Umbilical cord (tissue), 2 donors: ENCODE data around the gene GOLGA6D. TPM values are rescaled to one million over a fixed set of nuclear protein-coding genes. Genes with fewer than 3 reads are reported as not detected.
"Not testable (repeated sequence)": the region's sequence is repeated elsewhere in the genome, so short reads cannot be mapped to it uniquely, and the experiment has no call there.

Experiments
- DNase-seq: peaks from one replicate; pipeline ENCODE4 v3.0.0-alpha.2; 2015; ENCODE audit warnings: low spot score
- total RNA-seq: library from RNA; depleted of rRNA; stranded (reverse); fragments of >200 nt; gene quantifications from one replicate; pipeline ENCODE4 v1.2.3, GENCODE V29; 2014; ENCODE audit warnings: low replicate concordance; ENCODE audit not compliant: insufficient read depth

The GOLGA6D gene
- total RNA-seq, 1 donor from 2014 or later, result 1.9 TPM

- DNase-seq, result not testable (repeated sequence)
These were observed 1.5 kb downstream of the GOLGA6D start for GRCh38 chr15:75284152-75284551.

GRCh38 chr15:75293660-75294059 lies 11.0 kb downstream of the GOLGA6D start:
- not testable (repeated sequence) for DNase-seq

GRCh38 chr15:75298541-75299310 lies 16.1 kb downstream of the GOLGA6D start:
- not testable (repeated sequence) for DNase-seq

- DNase-seq, result not testable (repeated sequence)
These were observed 16.7 kb downstream of the GOLGA6D start for GRCh38 chr15:75299311-75299688.

- peak; percentile 9 for DNase-seq
These were observed 17.4 kb downstream of the GOLGA6D start for GRCh38 chr15:75300026-75300425.

- no peak for DNase-seq
These were observed 19.7 kb downstream of the GOLGA6D start for GRCh38 chr15:75302318-75302717.

DNA sequence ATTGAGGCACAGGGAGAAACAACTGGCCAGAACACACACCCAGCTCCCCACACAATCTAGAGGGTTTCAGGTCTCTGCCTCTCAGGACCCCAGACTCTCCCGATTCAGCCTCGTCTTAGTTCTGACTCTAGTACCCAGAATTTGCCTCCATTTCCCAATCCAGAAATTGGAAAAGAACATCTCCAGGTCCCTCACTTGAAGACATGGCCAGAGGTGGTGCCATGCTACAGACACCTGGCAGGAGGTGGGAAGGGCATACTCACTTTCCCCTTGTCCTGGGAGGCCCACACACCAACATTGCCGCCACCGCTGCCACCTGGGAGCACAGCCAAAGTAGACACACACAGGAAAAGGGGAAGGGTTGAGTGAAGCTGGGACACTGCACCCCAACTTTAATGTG lies 20.1 kb downstream of the GOLGA6D start:
- DNase-seq, result not testable (repeated sequence)

GRCh38 chr15:75306188-75306587 lies 23.6 kb downstream of the GOLGA6D start:
- no peak for DNase-seq

DNA sequence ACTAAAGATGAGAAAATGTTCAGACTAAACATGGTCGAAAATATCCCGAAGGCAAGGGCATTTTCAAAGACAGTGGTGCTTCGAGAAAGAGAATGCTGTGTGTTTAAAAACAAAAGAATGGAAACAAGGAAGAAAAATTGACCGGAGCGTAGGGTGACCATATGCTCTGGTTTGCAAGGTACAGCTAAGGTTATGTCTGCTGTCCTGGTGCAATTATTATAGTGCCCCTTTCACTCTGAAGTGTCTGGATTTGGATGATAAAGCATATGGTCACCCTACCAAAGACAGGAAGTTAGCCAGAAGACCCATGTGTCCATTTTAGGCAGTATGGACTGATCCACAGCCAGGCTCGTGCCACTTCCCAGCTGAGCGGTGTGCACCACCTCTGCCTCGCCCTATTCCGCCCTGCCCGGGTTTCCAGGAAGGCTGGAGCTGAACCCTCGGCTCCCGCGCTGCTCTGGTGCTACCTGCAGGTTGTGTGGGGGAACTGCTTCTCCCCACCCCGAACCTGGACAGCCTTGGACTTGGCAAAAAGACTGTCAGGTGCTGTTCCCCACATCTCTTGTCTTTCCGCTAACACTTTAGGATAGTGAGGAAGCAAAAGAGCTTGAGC lies 25.2 kb downstream of the GOLGA6D start:
- DNase-seq, result no peak

GRCh38 chr15:75309711-75310110 lies 27.1 kb downstream of the GOLGA6D start:
- no peak for DNase-seq

GRCh38 chr15:75312548-75312947 lies 29.9 kb downstream of the GOLGA6D start:
- DNase-seq, result not testable (repeated sequence)

DNA sequence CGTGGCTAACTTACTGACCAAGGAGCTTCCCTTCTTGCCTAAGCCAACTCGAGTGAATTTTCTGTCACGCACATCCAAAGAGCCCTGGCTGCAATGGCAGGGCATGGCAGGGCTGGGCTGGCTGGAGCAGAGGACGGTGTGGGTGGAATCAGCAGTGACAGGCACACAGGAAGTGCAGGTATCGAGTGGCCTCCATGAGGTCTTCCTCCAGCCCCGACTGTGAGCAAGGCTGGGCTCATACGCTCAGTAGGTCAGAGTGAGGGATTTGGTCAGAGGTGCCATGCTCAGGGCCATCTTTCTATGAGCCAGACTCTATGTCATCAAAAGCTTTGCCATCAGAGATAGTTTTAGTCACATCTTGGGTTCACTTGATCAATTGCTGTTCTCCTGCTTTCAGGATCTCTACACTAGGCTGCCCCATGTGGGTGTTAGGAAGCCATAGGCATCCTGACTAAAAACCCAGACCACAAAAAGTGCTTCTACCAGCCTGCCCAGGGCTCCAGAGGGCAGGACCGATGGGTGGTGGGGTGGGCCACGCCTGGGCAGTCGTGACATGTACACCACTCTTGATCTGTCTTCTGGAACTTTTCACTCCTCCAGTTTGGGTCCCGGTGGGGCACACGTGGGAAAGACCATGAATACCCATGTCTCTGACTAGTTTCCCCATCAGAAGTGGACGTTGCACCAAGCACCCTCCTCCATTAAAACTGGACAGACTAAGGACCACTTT lies 30.6 kb downstream of the GOLGA6D start:
- no peak for DNase-seq

GRCh38 chr15:75314552-75315290 lies 32.1 kb downstream of the GOLGA6D start:
- no peak for DNase-seq

DNA sequence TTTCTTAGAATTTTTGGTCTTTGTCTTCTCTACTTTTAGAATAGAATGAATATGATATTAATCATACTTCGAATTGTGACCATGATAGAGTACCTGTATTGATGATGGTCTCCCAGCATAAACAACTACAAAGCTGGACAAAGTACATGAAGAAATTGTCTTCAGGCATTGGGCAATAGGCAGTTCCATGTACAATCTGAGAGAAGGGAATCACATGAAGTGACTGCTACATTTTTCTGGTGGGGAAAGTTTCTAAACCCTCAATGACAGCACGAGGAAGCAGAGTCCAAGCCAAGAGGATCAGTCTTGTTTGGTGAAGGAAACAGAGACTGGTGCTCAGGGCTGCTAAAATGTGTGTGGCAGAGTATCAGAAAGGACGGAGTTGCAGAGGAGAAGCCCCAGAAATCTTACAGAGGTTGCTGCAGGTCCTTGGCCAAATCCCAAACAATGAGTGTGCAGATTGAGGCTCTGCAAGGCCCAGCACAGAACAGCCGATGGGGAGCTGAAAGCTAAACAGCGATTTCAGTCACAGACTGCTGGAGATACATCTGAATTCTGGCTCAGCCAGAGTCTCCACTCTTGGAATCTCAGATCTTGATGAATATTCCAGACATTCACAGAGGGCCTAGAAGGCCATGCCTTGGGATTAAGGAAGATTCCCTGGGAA lies 36.7 kb downstream of the GOLGA6D start:
- not testable (repeated sequence) for DNase-seq

- no peak for DNase-seq
These were observed 39.1 kb downstream of the GOLGA6D start for GRCh38 chr15:75321711-75322110.

- DNase-seq, result no peak
These were observed 43.3 kb downstream of the GOLGA6D start for GRCh38 chr15:75325922-75326321.

DNA sequence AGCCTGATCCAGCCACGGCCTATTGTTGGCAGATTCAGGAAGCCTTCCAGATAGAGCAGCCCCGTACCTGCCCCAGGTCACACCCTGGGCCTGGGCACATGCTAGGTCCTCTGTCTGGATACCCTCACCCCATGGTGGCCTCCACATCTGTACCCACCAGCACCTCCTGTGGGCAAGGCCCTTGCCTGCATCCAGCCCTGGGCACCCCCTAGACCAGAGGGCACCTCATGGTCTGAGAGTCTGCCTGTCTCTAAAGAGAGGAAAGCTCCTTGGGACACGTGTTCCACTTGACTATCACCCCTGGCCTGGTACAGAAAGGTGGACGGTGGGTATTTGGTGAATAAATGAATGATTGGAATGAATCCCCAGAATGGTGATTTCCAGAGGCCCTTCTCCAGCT lies 44.4 kb downstream of the GOLGA6D start:
- no peak for DNase-seq

- no peak for DNase-seq
These were observed 44.9 kb downstream of the GOLGA6D start for GRCh38 chr15:75327491-75327890.

DNA sequence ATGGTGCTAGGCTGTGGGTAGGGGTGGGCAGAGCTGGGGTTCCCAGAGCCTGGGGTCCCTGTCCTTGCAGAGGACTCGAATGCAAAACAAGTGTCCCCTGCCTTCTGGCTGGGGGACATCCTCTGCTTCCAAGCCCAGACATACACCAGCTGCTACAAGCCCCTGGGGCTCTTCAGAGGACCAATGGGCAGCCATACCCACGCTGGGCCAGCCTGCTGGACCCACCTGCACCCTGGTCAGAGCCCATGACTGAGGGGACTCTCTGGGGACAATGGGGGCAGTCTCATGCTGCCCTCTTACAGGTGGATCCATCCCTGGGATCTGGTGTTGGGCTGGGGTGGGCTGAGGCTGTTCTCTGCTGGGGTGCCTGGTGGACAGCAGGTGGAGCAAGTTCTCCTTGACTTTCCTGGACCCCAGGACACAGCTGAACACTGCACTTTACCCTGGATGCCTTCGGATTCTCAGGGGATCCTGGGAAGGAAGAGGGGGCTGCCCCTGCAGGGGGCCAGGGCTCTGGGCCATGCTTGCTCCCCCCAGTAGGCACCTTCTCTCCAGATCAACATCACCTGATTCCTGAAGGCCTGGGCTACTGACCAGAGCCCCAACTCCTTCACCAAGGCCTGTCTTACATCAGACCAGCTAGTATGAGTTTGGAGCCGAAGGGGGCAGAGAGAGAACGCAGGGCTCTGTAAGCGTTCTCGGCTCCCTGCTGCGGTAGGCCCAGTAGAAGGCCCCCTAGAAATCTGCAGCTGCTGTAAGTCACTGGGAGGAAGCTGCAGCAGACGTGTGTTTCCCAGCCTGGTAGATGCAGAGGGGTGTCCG lies 46.1 kb downstream of the GOLGA6D start:
- DNase-seq, result no peak

DNA sequence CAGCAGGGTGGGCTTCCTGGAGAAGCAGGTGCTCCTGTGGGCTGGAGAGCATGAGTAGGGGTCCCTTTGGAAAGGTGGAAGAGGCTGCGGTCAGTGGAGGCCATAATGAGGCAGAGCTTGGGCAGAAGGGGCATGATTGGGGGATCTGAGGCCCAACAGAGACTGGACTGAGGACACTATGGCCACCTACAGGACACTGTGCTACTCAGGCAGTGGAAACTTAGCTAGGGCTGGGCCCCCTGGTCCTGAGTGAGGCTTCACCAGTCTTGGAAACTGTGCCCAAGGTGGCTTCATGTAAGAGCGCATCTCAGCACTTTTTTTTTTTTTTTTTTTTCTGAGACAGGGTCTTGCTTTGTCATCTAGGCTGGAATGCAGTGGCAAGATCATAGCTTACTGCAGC lies 46.9 kb downstream of the GOLGA6D start:
- no peak for DNase-seq
